ENCODE measurements around the gene SYNGR1. TPM values are rescaled to one million over a fixed set of nuclear protein-coding genes. Genes with fewer than 3 reads are reported as not detected.
A peak's percentile ranks its signal among the peaks of the same experiment; 100 is the strongest.

SYNGR1 gene, protein sequence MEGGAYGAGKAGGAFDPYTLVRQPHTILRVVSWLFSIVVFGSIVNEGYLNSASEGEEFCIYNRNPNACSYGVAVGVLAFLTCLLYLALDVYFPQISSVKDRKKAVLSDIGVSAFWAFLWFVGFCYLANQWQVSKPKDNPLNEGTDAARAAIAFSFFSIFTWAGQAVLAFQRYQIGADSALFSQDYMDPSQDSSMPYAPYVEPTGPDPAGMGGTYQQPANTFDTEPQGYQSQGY
- 10 to 100 TPM; 24.5 to 49.5 (median 27.0) TPM for polyA plus RNA-seq

DNA sequence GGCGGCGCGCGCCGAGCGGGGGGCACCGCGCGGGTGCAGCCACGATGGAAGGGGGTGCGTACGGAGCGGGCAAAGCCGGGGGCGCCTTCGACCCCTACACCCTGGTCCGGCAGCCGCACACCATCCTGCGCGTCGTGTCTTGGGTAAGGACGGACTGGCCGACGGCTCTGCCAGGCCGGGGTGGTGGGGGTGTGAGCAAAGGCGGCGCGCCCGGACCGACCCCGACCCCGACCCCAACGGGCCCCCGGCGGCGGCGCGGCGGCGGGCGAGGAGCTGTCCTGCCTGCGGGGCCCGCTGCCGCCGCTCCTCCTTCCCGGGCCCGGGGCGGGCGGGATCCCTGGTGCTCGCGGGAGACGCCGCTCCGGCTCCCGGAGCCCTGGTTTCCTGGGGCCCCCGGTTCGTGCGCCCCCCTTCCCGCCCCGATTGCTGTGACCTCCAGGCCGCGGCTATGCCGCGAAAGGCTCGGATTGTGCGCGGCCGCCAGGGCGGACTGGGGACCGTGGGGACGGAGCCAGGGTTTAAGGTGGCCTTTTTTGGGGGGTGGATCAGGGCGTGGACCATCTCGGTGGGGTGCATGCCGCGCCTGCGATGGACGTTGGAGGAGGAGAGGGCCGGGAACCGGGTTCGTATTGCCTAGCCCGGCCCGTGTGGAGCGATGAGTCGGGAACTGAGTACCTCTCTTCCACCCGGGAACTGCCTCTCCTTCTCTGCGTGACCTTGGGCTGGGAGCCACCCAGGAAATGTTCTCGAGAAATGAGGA is at the start of gene SYNGR1:
Gene SYNGR1, plus strand, starts transcription at position 25 of the 760 bp plus-strand sequence. Its CDS starts 20 bp downstream, at position 45.
- DNase-seq = peak in 2 of 3 donors; percentile 17 to 31
- Mint-ChIP-seq H3K9me3 (no peaks in the 10 kb centered on the region), H3K4me1 (peaks cover 26 to 34% of the 10 kb centered on the region in 2 donors), H3K36me3 (no peaks in the 10 kb centered on the region), H3K4me3 (peak within 1 kb of the TSS; percentile 85 to 94 (median 89)), H3K27me3 (ENCODE audit: low read depth in 3 of 3) (peaks cover 10 to 24% (median 13%) of the 10 kb centered on the region in 3 donors), H3K27ac (peak within 1 kb of the TSS; percentile 78 to 96 (median 90))

DNA sequence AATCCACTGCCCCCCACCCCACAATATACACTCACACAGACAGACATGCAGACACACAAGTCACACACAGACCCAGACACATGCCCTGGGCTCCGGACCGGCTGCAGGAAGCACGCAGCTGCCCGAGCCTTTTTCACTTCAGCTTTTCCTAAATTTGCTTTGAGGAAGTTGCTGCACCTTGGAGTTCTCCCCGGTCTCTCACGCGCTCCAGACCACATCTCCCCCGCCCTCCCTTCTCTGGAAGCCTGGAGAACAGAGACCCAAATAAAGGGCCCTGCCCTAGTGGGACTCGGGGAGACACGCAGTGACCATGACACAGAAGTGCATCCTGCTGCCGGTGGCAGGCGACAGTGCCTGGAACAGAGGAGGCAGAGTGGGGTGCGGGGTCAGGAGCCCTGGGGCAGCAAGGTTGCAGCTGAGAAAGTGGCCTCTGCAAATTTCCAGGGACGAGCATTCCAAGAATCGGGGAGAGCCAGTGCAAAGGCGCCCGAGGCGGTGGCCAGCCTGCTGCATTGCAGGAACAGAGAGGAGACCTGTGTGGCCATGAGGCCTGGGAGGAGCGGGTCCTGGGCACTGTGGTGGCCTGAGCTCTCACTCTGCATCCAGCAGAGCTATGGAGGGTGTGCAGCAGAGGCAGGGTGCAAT is 49.5 kb upstream of the SYNGR1 start:
- peaks cover 11 to 21% of the 10 kb centered on the region in 2 donors for H3K4me1 Mint-ChIP-seq
- peak overlapping the region in 3 of 5 donors; percentile 7 to 49 (median 13) for H3K4me3 Mint-ChIP-seq
- peaks cover 5 to 8% (median 7%) of the 10 kb centered on the region in 3 donors for H3K27me3 Mint-ChIP-seq (ENCODE audit: low read depth in 3 of 3)
- peak overlapping the region in 2 of 6 donors; percentile 28 to 46 for H3K27ac Mint-ChIP-seq
- no peaks in the 10 kb centered on the region for H3K36me3 Mint-ChIP-seq
- no peaks in the 10 kb centered on the region for H3K9me3 Mint-ChIP-seq
- no peak for DNase-seq

DNA sequence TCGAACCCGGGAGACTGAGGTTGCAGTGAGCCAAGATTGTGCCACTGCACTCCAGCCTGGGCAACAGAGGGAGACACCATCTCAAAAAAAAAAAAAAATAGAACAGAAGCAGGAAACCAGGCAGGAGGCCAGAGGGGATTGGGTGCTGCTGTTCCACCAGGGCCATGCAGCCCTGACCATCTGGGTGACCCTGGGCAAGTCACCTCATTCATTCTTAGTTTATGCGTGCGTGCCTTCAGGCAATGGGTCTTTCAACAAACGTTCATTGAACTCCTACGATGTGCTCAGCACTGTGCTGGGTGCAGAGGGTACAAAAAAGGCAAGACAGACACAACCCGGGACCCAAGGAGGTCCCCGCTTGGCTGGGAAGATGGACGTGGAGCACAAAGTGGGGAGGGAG is 48.7 kb upstream of the SYNGR1 start:
- peaks cover 11 to 21% of the 10 kb centered on the region in 2 donors for H3K4me1 Mint-ChIP-seq
- H3K27ac Mint-ChIP-seq = no peak overlapping the region
- H3K9me3 Mint-ChIP-seq = no peaks in the 10 kb centered on the region
- H3K4me3 Mint-ChIP-seq = no peak overlapping the region
- peaks cover 5 to 8% (median 7%) of the 10 kb centered on the region in 3 donors for H3K27me3 Mint-ChIP-seq (ENCODE audit: low read depth in 3 of 3)
- no peak for DNase-seq
- no peaks in the 10 kb centered on the region for H3K36me3 Mint-ChIP-seq

DNA sequence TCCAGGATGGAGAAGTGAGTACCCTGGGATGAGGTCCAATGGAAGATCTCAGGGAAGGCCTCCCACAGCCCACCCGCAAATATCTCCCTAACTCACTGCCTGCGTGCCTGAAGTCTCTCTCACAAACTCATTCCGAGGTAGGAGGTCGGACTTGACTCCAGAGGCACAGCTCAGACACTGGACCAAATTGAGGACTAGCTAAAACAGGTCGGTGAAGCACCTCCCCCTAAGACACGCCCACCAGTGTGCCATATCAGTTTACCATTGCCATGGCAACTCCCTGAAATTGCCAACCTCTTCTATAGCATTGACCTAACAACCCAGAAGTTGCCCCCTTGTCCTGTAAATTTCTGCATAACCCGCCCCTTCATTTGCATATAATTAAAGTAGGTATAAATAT is 47.9 kb upstream of the SYNGR1 start:
- no peak for DNase-seq
- Mint-ChIP-seq H3K27ac (no peak overlapping the region), H3K9me3 (no peaks in the 10 kb centered on the region), H3K36me3 (no peaks in the 10 kb centered on the region), H3K27me3 (ENCODE audit: low read depth in 3 of 3) (peaks cover 4 to 6% (median 5%) of the 10 kb centered on the region in 3 donors), H3K4me3 (no peak overlapping the region), H3K4me1 (peaks cover 11 to 21% of the 10 kb centered on the region in 2 donors)

DNA sequence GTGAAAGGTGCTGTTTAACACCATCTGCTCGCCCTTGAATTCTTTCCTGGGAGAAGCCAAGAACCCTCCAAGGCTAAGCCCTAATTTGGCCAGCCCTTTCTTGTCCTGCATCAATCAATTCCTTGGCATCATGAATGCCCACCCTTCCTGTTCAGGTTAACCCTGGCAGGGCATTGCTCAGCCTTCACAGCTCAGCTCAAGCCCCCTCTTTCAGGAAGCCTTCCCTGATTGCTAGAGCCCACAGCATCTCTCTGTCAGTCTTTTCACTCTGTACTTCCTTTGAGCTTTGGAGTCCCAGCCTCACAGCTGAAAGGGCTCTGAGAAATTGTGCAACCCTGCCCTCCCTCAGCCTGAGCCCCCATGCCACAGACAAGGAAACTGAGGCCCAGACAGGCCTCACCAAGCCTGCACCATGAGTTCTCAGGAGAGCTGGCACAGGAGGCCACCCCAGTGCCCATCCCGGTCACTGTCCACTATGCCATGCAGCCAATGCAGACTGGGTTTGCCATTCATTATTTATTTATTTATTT is 47.3 kb upstream of the SYNGR1 start:
- Mint-ChIP-seq H3K36me3 (no peaks in the 10 kb centered on the region), H3K4me3 (no peak overlapping the region), H3K27me3 (ENCODE audit: low read depth in 3 of 3) (peaks cover 4 to 6% (median 5%) of the 10 kb centered on the region in 3 donors), H3K9me3 (no peaks in the 10 kb centered on the region), H3K4me1 (peaks cover 11 to 21% of the 10 kb centered on the region in 2 donors), H3K27ac (peak overlapping the region in 1 of 6 donors; percentile 21)
- no peak for DNase-seq

DNA sequence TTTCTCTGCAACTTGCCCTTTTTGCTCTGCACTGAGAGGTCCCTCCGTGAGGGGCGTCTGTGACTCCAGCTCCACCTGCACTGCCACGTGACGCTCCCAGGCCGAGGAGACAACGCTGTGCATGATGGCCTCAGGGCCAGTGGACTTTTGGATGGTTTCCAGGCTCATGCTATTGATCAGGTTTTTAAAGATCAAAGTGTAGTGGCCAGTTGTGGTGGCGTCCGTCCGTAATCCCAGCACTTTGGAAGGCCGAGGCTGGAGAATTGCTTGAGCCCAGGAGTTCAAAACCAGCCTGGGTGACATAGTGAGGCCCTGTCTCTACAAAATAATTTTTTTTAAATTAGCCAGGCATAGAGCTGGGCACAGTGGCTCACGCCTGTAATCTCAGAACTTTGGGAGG is 46.4 kb upstream of the SYNGR1 start:
- no peak for DNase-seq
- H3K9me3 Mint-ChIP-seq = no peaks in the 10 kb centered on the region
- peaks cover 2 to 6% (median 5%) of the 10 kb centered on the region in 3 donors for H3K27me3 Mint-ChIP-seq (ENCODE audit: low read depth in 3 of 3)
- peaks cover 11 to 18% of the 10 kb centered on the region in 2 donors for H3K4me1 Mint-ChIP-seq
- H3K27ac Mint-ChIP-seq = peak overlapping the region in 1 of 6 donors; percentile 11
- no peaks in the 10 kb centered on the region for H3K36me3 Mint-ChIP-seq
- no peak overlapping the region for H3K4me3 Mint-ChIP-seq

DNA sequence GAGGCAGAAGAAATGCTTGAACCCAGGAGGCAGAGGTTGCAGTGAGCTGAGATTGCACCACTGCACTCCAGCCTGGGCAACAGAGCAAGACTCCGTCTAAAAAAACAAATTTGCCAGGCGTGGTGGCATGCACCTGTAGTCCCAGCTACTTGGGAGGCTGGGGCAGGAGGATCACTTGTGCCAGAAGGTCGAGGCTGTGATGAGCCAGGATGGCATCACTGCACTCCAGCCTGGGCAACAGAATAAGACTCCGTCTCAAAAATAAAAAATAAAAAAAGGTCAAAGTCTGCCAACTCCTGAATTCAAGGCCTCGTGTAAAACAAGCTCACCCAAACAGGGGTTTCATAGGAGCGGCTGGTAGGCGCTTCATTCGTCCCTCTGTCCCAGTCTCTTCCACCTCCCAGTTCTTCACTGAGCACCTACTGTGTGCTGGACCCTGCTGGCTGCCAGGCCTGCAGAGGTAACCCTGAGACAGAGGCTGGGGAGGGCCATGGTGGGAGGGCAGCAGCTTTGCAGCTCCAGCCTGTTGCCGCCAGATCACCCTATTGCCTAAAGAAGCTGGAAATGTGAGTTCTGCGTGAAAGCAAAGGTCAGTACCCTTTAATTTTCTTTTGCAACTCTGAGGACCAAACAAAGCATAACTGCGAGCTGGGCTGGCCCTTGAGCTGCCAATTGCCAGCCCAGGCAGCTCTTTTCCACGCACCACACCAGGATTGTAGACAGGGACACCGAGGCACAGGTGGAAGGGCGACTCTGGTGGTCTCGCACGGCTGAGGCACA is 45.7 kb upstream of the SYNGR1 start:
- DNase-seq = no peak
- Mint-ChIP-seq H3K36me3 (no peaks in the 10 kb centered on the region), H3K4me1 (peaks cover 11 to 25% of the 10 kb centered on the region in 2 donors), H3K27me3 (ENCODE audit: low read depth in 3 of 3) (peaks cover 2 to 6% (median 3%) of the 10 kb centered on the region in 3 donors), H3K27ac (no peak overlapping the region), H3K4me3 (no peak overlapping the region), H3K9me3 (no peaks in the 10 kb centered on the region)

DNA sequence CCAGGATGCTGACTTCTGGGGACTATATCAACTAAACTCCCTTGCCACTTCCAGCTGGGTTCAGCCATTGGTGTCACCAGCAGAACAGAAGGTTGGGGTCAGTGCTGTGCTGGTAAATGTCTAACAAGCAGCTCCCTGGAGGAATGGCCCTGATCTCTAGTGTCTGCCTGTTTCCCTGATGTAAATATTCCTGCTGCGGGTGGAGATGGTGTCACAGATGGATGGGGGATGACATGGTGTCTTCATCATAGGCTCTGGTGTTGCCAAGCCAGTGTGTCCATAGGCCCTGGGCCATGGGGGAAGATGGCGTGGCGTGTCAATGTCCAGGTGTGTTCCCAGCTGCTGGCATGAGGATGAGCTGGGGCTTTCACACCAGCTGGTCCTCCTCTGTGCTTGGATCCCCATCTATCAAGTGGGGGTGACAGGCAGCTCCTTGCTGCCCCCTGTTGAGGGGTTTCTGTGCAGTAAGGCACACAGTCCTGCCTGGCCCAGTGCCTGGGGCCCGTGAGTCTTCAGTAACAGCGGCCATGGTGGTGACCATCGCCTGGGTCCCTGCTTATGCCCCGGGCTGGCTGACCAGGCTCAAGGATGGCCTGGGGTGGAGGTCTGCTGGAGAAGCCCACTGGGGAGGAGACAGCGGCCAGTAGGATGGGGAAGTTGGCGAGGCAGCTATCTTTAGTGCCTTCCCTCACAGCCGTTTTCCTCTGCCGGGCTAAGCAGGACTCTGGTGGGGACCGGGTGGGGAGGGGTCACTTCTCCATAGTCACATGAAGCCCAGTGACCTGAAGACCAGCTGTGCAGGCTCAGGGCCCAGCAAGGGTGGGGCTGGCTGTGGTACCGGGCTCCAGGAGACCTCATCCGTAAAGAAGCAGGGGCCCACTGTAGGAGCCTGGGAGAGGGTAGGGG is 43.1 kb upstream of the SYNGR1 start:
- Mint-ChIP-seq H3K36me3 (peaks cover 0 to 4% (median 0%) of the 10 kb centered on the region in 3 donors), H3K27ac (peak overlapping the region in 1 of 6 donors; percentile 1), H3K27me3 (ENCODE audit: low read depth in 3 of 3) (peaks cover 0 to 5% (median 3%) of the 10 kb centered on the region in 3 donors), H3K4me1 (peaks cover 0 to 14% of the 10 kb centered on the region in 2 donors), H3K9me3 (no peaks in the 10 kb centered on the region), H3K4me3 (no peak overlapping the region)
- DNase-seq = peak in 1 of 3 donors; percentile 42

DNA sequence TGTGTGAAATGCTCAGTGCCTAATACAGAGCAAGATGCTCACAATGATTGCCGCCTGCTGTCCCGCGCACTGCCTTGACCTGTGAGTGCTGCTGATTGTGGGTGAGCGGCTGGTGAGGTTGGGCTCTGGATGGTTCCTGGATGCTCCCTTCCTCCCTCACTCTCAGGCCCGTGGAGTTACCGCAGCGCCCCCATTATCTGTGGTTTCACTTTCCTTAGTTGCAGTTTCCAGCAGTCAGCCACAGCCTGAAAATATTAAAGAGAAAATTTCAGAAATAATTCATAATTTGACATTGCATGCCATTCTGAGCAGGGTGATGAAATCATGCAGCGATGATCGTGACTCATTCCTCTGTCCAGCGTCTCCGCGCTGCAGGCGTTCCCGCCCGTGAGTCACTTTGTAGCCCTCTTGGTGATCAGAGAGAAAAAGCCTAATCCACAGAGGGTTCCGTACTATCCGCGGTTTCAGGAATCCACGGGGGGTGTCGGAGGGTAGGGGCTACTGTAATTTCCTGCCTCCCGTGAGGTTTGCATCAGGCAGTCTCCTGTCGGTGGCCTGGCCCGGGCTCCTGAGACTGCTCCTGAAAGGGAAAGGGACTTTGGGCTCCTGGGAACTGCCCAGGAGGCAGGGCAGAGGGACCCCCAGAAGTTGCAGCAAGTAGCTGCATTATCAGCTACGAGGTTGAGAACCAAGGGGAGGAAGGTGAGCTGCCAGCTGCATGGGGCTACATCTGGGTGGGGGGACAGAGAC is 41.0 kb upstream of the SYNGR1 start:
- H3K36me3 Mint-ChIP-seq = peaks cover 5 to 22% (median 6%) of the 10 kb centered on the region in 3 donors
- H3K27ac Mint-ChIP-seq = peak overlapping the region in 2 of 6 donors; percentile 11 to 24
- H3K4me3 Mint-ChIP-seq = peak overlapping the region in 1 of 5 donors; percentile 7
- H3K27me3 Mint-ChIP-seq (ENCODE audit: low read depth in 3 of 3) = peaks cover 0 to 6% (median 3%) of the 10 kb centered on the region in 3 donors
- no peaks in the 10 kb centered on the region for H3K9me3 Mint-ChIP-seq
- H3K4me1 Mint-ChIP-seq = peaks cover 0 to 18% of the 10 kb centered on the region in 2 donors
- no peak for DNase-seq

DNA sequence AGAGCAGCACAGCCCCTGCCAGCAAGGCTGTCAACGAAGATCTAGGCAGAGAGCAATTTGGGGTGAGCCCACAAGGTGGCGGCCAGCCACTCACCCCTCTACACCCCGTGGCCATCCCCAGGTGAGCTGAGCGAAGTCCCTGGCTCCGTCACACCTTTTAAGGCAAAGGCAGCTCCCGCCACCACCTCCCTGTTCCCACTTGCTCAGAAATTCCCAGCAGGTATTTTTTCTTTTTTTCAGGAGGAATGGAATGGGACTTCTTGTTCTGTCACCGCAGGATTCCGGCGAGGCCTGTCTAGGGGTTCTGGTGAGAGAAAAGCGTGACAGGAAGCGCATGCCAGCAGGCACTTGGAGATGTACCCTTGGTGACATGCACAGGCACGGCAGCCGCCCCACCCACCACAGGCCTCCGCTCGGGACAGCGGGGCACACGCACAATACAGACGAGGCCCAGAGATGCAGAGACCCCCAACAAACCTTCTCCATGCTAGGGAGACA is 40.4 kb upstream of the SYNGR1 start:
- Mint-ChIP-seq H3K27ac (no peak overlapping the region), H3K27me3 (ENCODE audit: low read depth in 3 of 3) (peaks cover 1 to 6% (median 3%) of the 10 kb centered on the region in 3 donors), H3K4me3 (no peak overlapping the region), H3K36me3 (peaks cover 8 to 25% (median 8%) of the 10 kb centered on the region in 3 donors), H3K9me3 (no peaks in the 10 kb centered on the region), H3K4me1 (peaks cover 0 to 19% of the 10 kb centered on the region in 2 donors)
- DNase-seq = no peak

DNA sequence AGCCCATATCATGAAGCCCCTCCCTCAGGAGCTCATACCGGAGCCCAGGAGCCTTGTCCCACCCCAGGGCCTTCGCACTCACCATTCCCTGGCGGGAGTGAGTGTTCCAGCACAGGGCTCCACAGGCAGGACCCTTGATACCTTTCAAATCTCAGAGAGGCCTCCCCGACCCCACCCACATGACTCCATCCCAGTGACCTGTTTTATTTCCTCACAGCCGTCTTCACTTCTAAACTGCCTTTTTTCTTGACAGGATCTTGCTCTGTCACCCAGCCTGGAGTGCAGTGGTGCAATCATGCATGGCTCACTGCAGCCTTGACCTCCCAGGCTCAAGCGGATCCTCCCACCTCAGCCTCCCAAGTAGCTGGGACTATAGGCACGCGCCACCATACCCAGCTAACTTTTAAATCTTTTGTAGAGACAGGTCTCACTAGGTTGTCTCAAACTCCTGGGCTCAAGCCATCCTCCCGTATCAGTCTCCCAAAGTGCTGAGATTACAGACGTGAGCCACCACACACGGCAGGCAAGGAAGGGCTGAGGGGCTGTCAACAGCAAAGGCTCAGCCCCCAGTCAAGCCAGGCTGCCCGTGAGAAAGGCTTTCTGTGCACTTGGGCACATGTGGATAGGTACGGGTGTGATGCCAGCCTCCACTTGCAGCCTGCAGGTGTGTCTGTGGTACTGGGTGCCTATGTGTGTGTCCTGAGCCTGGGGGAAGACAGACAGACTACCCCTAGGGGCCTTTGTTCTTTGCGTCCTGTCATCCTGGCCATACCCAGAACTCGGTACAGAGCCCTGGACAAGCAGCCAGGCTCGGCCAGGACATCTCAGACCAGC is 39.7 kb upstream of the SYNGR1 start:
- DNase-seq = no peak
- H3K27ac Mint-ChIP-seq = peak overlapping the region in 3 of 6 donors; percentile 12 to 67 (median 48)
- no peaks in the 10 kb centered on the region for H3K9me3 Mint-ChIP-seq
- H3K4me3 Mint-ChIP-seq = no peak overlapping the region
- peaks cover 8 to 32% (median 13%) of the 10 kb centered on the region in 3 donors for H3K36me3 Mint-ChIP-seq
- H3K4me1 Mint-ChIP-seq = peaks cover 6 to 20% of the 10 kb centered on the region in 2 donors
- peaks cover 1 to 6% (median 3%) of the 10 kb centered on the region in 3 donors for H3K27me3 Mint-ChIP-seq (ENCODE audit: low read depth in 3 of 3)
